Neural cell (in vitro differentiated cells): ENCODE measurements around the gene CFAP97D1. TPM values are rescaled to one million over a fixed set of nuclear protein-coding genes. Genes with fewer than 3 reads are reported as not detected.

Experiments
- H2AFZ ChIP-seq: fragments of 200-600, 300-800 bp; sonication (generic), shearing (Covaris generic); 2 replicates; pipeline ENCODE4 v1.6.0; 2014; ENCODE audit warnings: low read depth, mild to moderate bottlenecking, antibody characterized with exemption, low read length, moderate library complexity
- H3F3A ChIP-seq: fragments of 200-600 bp; shearing (Covaris generic); 2 replicates; pipeline ENCODE4 v1.6.1; 2016; ENCODE audit warnings: mild to moderate bottlenecking, moderate library complexity, mixed read lengths, antibody characterized with exemption, low read length; ENCODE audit not compliant: insufficient read depth, poor library complexity, severe bottlenecking
- H3K27ac ChIP-seq: fragments of 200-600, 300-800 bp; sonication (generic), shearing (Covaris generic); 2 replicates; pipeline ENCODE4 v1.5.1; 2014; ENCODE audit warnings: mild to moderate bottlenecking, low read length, moderate library complexity
- H3K27me3 ChIP-seq: fragments of 300-800, 200-600 bp; sonication (generic), shearing (Covaris generic); 2 replicates; pipeline ENCODE4 v1.6.0; 2014; ENCODE audit warnings: mild to moderate bottlenecking, low read depth, low read length, moderate library complexity; ENCODE audit not compliant: insufficient read depth
- H3K36me3 ChIP-seq: fragments of 300-800, 200-600 bp; sonication (generic), shearing (Covaris generic); 2 replicates; pipeline ENCODE4 v1.5.1; 2014; ENCODE audit warnings: mild to moderate bottlenecking, antibody characterized with exemption, low read length, moderate library complexity; ENCODE audit not compliant: insufficient read depth
- H3K4me2 ChIP-seq: fragments of 300-800, 200-600 bp; sonication (generic), shearing (Covaris generic); 2 replicates; pipeline ENCODE4 v1.6.0; 2014; ENCODE audit warnings: mild to moderate bottlenecking, low read length
- H3K4me3 ChIP-seq: fragments of 300-800, 200-600 bp; sonication (generic), shearing (Covaris generic); 2 replicates; pipeline ENCODE4 v1.5.1; 2014; ENCODE audit warnings: mild to moderate bottlenecking, low read length, moderate library complexity
- H3K79me2 ChIP-seq: fragments of 200-600 bp; shearing (Covaris generic); replicated peaks from 2 replicates; pipeline ENCODE4 v1.6.0; 2014; ENCODE audit warnings: mild to moderate bottlenecking, low read length, moderate library complexity; ENCODE audit not compliant: insufficient read depth
- H3K9ac ChIP-seq: fragments of 300-800, 200-600 bp; sonication (generic), shearing (Covaris generic); 2 replicates; pipeline ENCODE4 v1.6.1; 2016; ENCODE audit warnings: mild to moderate bottlenecking, low read length, mixed read lengths
- H3K9me2 ChIP-seq: fragments of 200-600 bp; shearing (Covaris generic); 2 replicates; pipeline ENCODE4 v1.6.1; 2016; ENCODE audit warnings: mild to moderate bottlenecking, low read length, mixed read lengths; ENCODE audit not compliant: insufficient read depth
- H3K9me3 ChIP-seq: fragments of 200-600, 300-800 bp; sonication (generic), shearing (Covaris generic); 2 replicates; pipeline ENCODE4 v1.6.1; 2016; ENCODE audit warnings: mild to moderate bottlenecking, mixed run types, low read length, moderate library complexity, mixed read lengths
- H4K20me1 ChIP-seq: fragments of 200-600 bp; shearing (Covaris generic); 2 replicates; pipeline ENCODE4 v1.6.1; 2016; ENCODE audit warnings: mild to moderate bottlenecking, mixed run types; ENCODE audit not compliant: insufficient read depth
- CTCF ChIP-seq: fragments of 450-650 bp; IDR thresholded peaks from 2 replicates; pipeline ENCODE4 v1.5.1; 2014; ENCODE audit warnings: antibody characterized with exemption, mild to moderate bottlenecking, moderate library complexity; ENCODE audit not compliant: poor library complexity, severe bottlenecking
- EP300 ChIP-seq: fragments of 450-650 bp; conservative IDR thresholded peaks from 2 replicates; pipeline ENCODE4 v1.6.1; 2014; ENCODE audit warnings: antibody characterized with exemption, mild to moderate bottlenecking, moderate library complexity; ENCODE audit not compliant: poor library complexity, severe bottlenecking
- EZH2 ChIP-seq: fragments of 200-600, 300-800 bp; shearing (Covaris generic), sonication (generic); IDR thresholded peaks from 2 replicates; pipeline ENCODE4 v1.6.1; 2014; ENCODE audit warnings: antibody characterized with exemption, low read length, borderline replicate concordance, mild to moderate bottlenecking; ENCODE audit not compliant: insufficient read depth, poor library complexity, severe bottlenecking
- MXI1 ChIP-seq: fragments of 450-650 bp; conservative IDR thresholded peaks from 2 replicates; pipeline ENCODE4 v1.6.1; 2014; ENCODE audit warnings: antibody characterized with exemption, mild to moderate bottlenecking; ENCODE audit not compliant: poor library complexity, severe bottlenecking
- POLR2AphosphoS5 ChIP-seq: IDR thresholded peaks from 2 replicates; pipeline ENCODE4 v1.6.1; 2012
- RAD21 ChIP-seq: fragments of 450-650 bp; conservative IDR thresholded peaks from 2 replicates; pipeline ENCODE4 v1.6.1; 2014; ENCODE audit warnings: antibody characterized with exemption, mild to moderate bottlenecking, moderate library complexity
- REST ChIP-seq: IDR thresholded peaks from 2 replicates; pipeline ENCODE4 v1.6.1; 2012; ENCODE audit warnings: borderline replicate concordance
- SMC3 ChIP-seq: fragments of 450-650 bp; conservative IDR thresholded peaks from 2 replicates; pipeline ENCODE4 v1.6.1; 2014; ENCODE audit warnings: antibody characterized with exemption, mild to moderate bottlenecking, moderate library complexity; ENCODE audit not compliant: poor library complexity
- TAF1 ChIP-seq: IDR thresholded peaks from 2 replicates; pipeline ENCODE4 v1.6.1; 2012; ENCODE audit warnings: low read depth
- polyA plus RNA-seq: library from polyadenylated mRNA; depleted of rRNA; stranded (reverse); fragments of >200 nt; gene quantifications from 2 replicates; pipeline ENCODE4 v1.2.3, GENCODE V29; 2014

The CFAP97D1 gene
- polyA plus RNA-seq, 1 donor from 2014 or later: 0.09 TPM

GRCh38 chr17:43756201-43756600, 24.0 kb upstream of the CFAP97D1 start:
- H3K9me3 ChIP-seq: no peaks in the 10 kb centered on the region
- no peak overlapping the region for H2AFZ ChIP-seq
- no peak overlapping the region for H3K9ac ChIP-seq
- no peaks in the 10 kb centered on the region for H3K9me2 ChIP-seq
- H4K20me1 ChIP-seq: no peaks in the 10 kb centered on the region
- no peaks in the 10 kb centered on the region for H3F3A ChIP-seq
- no peak for TF ChIP-seq EP300
- no peak for TF ChIP-seq CTCF
- no peak for TF ChIP-seq SMC3
- TF ChIP-seq MXI1: no peak
- no peak for TF ChIP-seq RAD21
- TF ChIP-seq POLR2AphosphoS5: no peak
- no peak for TF ChIP-seq REST
- H3K36me3 ChIP-seq: no peaks in the 10 kb centered on the region
- peaks cover 27% of the 10 kb centered on the region for H3K27me3 ChIP-seq
- no peak overlapping the region for H3K4me3 ChIP-seq
- H3K79me2 ChIP-seq: no peaks in the 10 kb centered on the region
- H3K27ac ChIP-seq: no peak overlapping the region
- H3K4me2 ChIP-seq: no peak overlapping the region

GRCh38 chr17:43757171-43757660, 23.0 kb upstream of the CFAP97D1 start:
- H4K20me1 ChIP-seq: no peaks in the 10 kb centered on the region
- no peaks in the 10 kb centered on the region for H3K9me3 ChIP-seq
- no peak overlapping the region for H3K27ac ChIP-seq
- TF ChIP-seq TAF1 (no peak), POLR2AphosphoS5 (no peak), EZH2 (no peak), MXI1 (no peak), SMC3 (no peak), CTCF (no peak), RAD21 (no peak), EP300 (no peak), REST (no peak)
- H3K27me3 ChIP-seq: peaks cover 27% of the 10 kb centered on the region
- no peaks in the 10 kb centered on the region for H3K9me2 ChIP-seq
- no peak overlapping the region for H3K9ac ChIP-seq
- H3K79me2 ChIP-seq: no peaks in the 10 kb centered on the region
- no peak overlapping the region for H2AFZ ChIP-seq
- no peaks in the 10 kb centered on the region for H3F3A ChIP-seq
- no peaks in the 10 kb centered on the region for H3K36me3 ChIP-seq
- no peak overlapping the region for H3K4me2 ChIP-seq
- no peak overlapping the region for H3K4me3 ChIP-seq
